Erythroblast (primary cell): ENCODE data around the gene FAM20A.

Experiments
- GATA1 ChIP-seq: IDR thresholded peaks from 2 replicates; pipeline ENCODE4 v1.6.1; 2011; ENCODE audit warnings: low read depth, mild to moderate bottlenecking, control low read depth, low read length, moderate library complexity
- POLR2A ChIP-seq: IDR thresholded peaks from 2 replicates; pipeline ENCODE4 v1.6.1; 2011; ENCODE audit warnings: mild to moderate bottlenecking, low read length

DNA sequence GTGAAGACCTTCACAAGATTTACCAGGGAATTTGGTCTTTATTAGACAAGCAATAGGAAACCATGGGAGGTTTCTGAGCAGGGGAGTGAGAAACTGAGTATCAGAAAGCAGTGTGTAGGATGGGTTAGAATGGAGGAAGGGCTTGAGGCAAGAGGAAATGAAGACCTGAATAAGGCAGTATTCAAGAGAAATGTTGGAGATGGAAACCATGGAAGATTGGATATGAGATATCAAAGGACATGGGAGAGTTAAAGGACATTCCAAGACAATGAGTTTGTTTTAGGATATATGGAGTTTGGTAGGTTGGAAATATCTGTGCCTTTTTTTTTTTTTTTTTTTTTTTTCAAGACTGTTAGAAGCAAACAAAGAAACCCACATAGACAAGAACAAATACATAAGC lies 21.3 kb upstream of the FAM20A start:
- no peak for TF ChIP-seq POLR2A
- TF ChIP-seq GATA1, result no peak
